IMR-90 (cell line): ENCODE results near the gene LPCAT2. TPM values are rescaled to one million over a fixed set of nuclear protein-coding genes. Genes with fewer than 3 reads are reported as not detected.

Experiments used
- ATAC-seq: fragments of 200-7000 bp; cut with Tn5 transposase; 2 replicates; pipeline ENCODE4 v1.9.1; 2020; ENCODE audit warnings: low read depth, mild to moderate bottlenecking, moderate library complexity
- BruUV-seq: library from RNA; stranded (reverse); fragments of 400-500 nt; replicated peaks from 2 replicates; lab custom pipeline; 2021; lab: Mats Ljungman, UMichigan
- CTCF ChIA-PET: fragments of 300-600 bp; formaldehyde crosslinking; extraction: SDS; loops from one replicate; lab custom pipeline; 2021; ENCODE audit warnings: antibody characterized with exemption; lab: Yijun Ruan, JAX
- POLR2A ChIA-PET: fragments of 300-600 bp; sonication (Branson Sonifier 250); formaldehyde crosslinking; loops from one replicate; lab custom pipeline; 2022; ENCODE audit warnings: antibody characterized with exemption; ENCODE audit not compliant: unreplicated experiment; lab: Charles Lee
- DNase-seq: peaks from one replicate; pipeline ENCODE4 v3.0.0; 2013
- H2AFZ ChIP-seq: replicated peaks from 2 replicates; pipeline ENCODE3; 2013; ENCODE audit warnings: low read length, mild to moderate bottlenecking; ENCODE audit not compliant: poor library complexity
- H2AK5ac ChIP-seq: 2 replicates; pipeline ENCODE4 v1.6.1; 2013; ENCODE audit warnings: low read depth, low read length, inconsistent platforms
- H2AK9ac ChIP-seq: replicated peaks from 2 replicates; pipeline ENCODE3; 2013; ENCODE audit warnings: mild to moderate bottlenecking, low read depth, low read length, moderate library complexity; ENCODE audit not compliant: poor library complexity
- H2BK120ac ChIP-seq: 2 replicates; pipeline ENCODE4 v1.6.1; 2013; ENCODE audit warnings: low read depth, low read length, inconsistent platforms
- H2BK15ac ChIP-seq: 3 replicates; pipeline ENCODE4 v1.6.1; 2013; ENCODE audit warnings: low read depth, low read length, inconsistent platforms
- H2BK20ac ChIP-seq: 2 replicates; pipeline ENCODE4 v1.6.1; 2013; ENCODE audit warnings: low read depth, mild to moderate bottlenecking, inconsistent platforms, low read length, moderate library complexity
- H2BK5ac ChIP-seq: 2 replicates; pipeline ENCODE4 v1.6.1; 2013; ENCODE audit warnings: mild to moderate bottlenecking, low read depth, low read length, inconsistent platforms; ENCODE audit not compliant: poor library complexity, severe bottlenecking
- H3K14ac ChIP-seq: replicated peaks from 2 replicates; pipeline ENCODE4 v1.6.1; 2013; ENCODE audit warnings: low read depth, low read length, inconsistent platforms
- H3K18ac ChIP-seq: 2 replicates; pipeline ENCODE4 v1.6.1; 2013; ENCODE audit warnings: low read depth, low read length, control low read depth
- H3K23ac ChIP-seq: 2 replicates; pipeline ENCODE4 v1.6.1; 2013; ENCODE audit warnings: low read depth, low read length, inconsistent platforms
- H3K27ac ChIP-seq: 2 replicates; pipeline ENCODE4 v1.5.1; 2013; ENCODE audit warnings: mild to moderate bottlenecking, control low read depth, low read length; ENCODE audit not compliant: insufficient read depth
- H3K27me3 ChIP-seq: 2 replicates; pipeline ENCODE4 v1.6.1; 2013; ENCODE audit warnings: low read length; ENCODE audit not compliant: control insufficient read depth, insufficient read depth
- H3K36me3 ChIP-seq: 2 replicates; pipeline ENCODE4 v1.6.1; 2013; ENCODE audit warnings: low read length, mixed read lengths; ENCODE audit not compliant: control insufficient read depth, insufficient read depth
- H3K4ac ChIP-seq: 2 replicates; pipeline ENCODE4 v1.6.1; 2013; ENCODE audit warnings: low read depth, low read length, inconsistent platforms
- H3K4me1 ChIP-seq: 2 replicates; pipeline ENCODE4 v1.6.1; 2013; ENCODE audit warnings: low read length, mixed read lengths; ENCODE audit not compliant: control insufficient read depth, insufficient read depth
- H3K4me2 ChIP-seq: 2 replicates; pipeline ENCODE4 v1.6.1; 2013; ENCODE audit warnings: low read depth, mild to moderate bottlenecking, control low read depth, low read length, moderate library complexity
- H3K4me3 ChIP-seq: 2 replicates; pipeline ENCODE4 v1.5.1; 2013; ENCODE audit warnings: low read depth, mild to moderate bottlenecking, control low read depth, low read length, moderate library complexity; ENCODE audit not compliant: insufficient read depth
- H3K56ac ChIP-seq: 2 replicates; pipeline ENCODE4 v1.6.1; 2013; ENCODE audit warnings: low read length, inconsistent platforms; ENCODE audit not compliant: insufficient read depth; ENCODE audit errors: extremely low read depth
- H3K79me1 ChIP-seq, 2 experiments: 2 replicates each; pipeline ENCODE4 v1.6.1; 2013; ENCODE audit warnings: low read length in 2 of 2, inconsistent platforms in 1 of 2, low read depth in 1 of 2
- H3K9ac ChIP-seq: 2 replicates; pipeline ENCODE4 v1.6.1; 2013; ENCODE audit warnings: low read depth, low read length, control low read depth
- H3K9me1 ChIP-seq: 2 replicates; pipeline ENCODE4 v1.6.1; 2013; ENCODE audit warnings: low read length, inconsistent platforms; ENCODE audit not compliant: insufficient read depth
- H3K9me3 ChIP-seq: 2 replicates; pipeline ENCODE4 v1.6.1; 2013; ENCODE audit warnings: low read length; ENCODE audit not compliant: control insufficient read depth, insufficient read depth
- H4K20me1 ChIP-seq: 2 replicates; pipeline ENCODE4 v1.6.1; 2013; ENCODE audit warnings: low read length, inconsistent platforms; ENCODE audit not compliant: insufficient read depth
- H4K5ac ChIP-seq: 2 replicates; pipeline ENCODE4 v1.6.1; 2013; ENCODE audit warnings: mild to moderate bottlenecking, low read depth, low read length, control low read depth
- H4K8ac ChIP-seq, 2 experiments: 2 replicates each; pipeline ENCODE4 v1.6.1; 2013; ENCODE audit warnings: low read depth in 2 of 2, low read length in 2 of 2, control low read depth in 1 of 2, inconsistent platforms in 1 of 2
- H4K91ac ChIP-seq: 2 replicates; pipeline ENCODE4 v1.6.1; 2013; ENCODE audit warnings: low read depth, low read length, inconsistent platforms; ENCODE audit not compliant: insufficient read depth
- CEBPB ChIP-seq: IDR thresholded peaks from 2 replicates; pipeline ENCODE4 v1.6.1; 2012; ENCODE audit warnings: low read depth, low read length, improper control_type of control experiment
- MAZ ChIP-seq: IDR thresholded peaks from 2 replicates; pipeline ENCODE4 v1.6.1; 2012; ENCODE audit warnings: low read depth, mild to moderate bottlenecking, low read length, improper control_type of control experiment, moderate library complexity, borderline replicate concordance
- WGBS, 2 experiments: methylation state at CpG; one replicate each; pipeline versions ENCODE4 v1.1.5 to v1.1.7; 2013; ENCODE audit warnings: missing lambda C conversion rate in 2 of 2; ENCODE audit not compliant: insufficient read length in 1 of 2; ENCODE audit errors: extremely low coverage in 2 of 2; 5-methylcytosine and 5-hydroxymethylcytosine counted together
- dilution Hi-C: fragments of 300-500 bp; cut with HindIII; formaldehyde crosslinking; loops from one replicate; pipeline ENCODE4 v1.14.3; 2018; ENCODE audit warnings: low sequenced_read_pairs; ENCODE audit not compliant: unreplicated experiment
- in situ Hi-C: fragments of 300-500 bp; cut with MboI; formaldehyde crosslinking; loops from 3 replicates; pipeline ENCODE4 v1.14.3; 2019; ENCODE audit warnings: low sequenced_read_pairs, inconsistent platforms, mixed read lengths
- intact Hi-C: fragments of 100-400 bp; cut with micrococcal nuclease; formaldehyde crosslinking; loops from 2 replicates; pipeline ENCODE4 v1.10.0; 2022
- polyA plus RNA-seq, 3 experiments: library from polyadenylated mRNA; depleted of rRNA; stranded (reverse); fragments of >200 nt; gene quantifications; 2 replicates each; pipeline ENCODE4 v1.2.3, GENCODE V29; 2012; ENCODE audit warnings: low replicate concordance in 1 of 3
- total RNA-seq: library from RNA; depleted of rRNA; stranded (reverse); fragments of >200 nt; gene quantifications from 2 replicates; pipeline ENCODE4 v1.2.3, GENCODE V29; 2012

Gene LPCAT2
- total and polyA plus RNA-seq, 2 of the 4 experiments (the other 2 are of a cell fraction), result 8.6 to 8.7 TPM

GRCh38 chr16:55490301-55490700 is 18.6 kb upstream of the LPCAT2 start:
- H2BK120ac ChIP-seq, result no peak overlapping the region
- TF ChIP-seq MAZ (no peak), CEBPB (no peak)
- ChIA-PET POLR2A (no interaction called here), CTCF (no interaction called here)
- no peak overlapping the region for H3K4me2 ChIP-seq
- H2AK5ac ChIP-seq, result no peak overlapping the region
- ATAC-seq (no peak), DNase-seq (no peak)
- no peak overlapping the region for H4K5ac ChIP-seq
- in situ Hi-C loops, result loop anchor here (25.0 kb wide), 1 partner anchor 872 kb away; no protein-coding TSS in a partner anchor
- no peaks in the 10 kb centered on the region for H3K27me3 ChIP-seq
- H3K9ac ChIP-seq, result no peak overlapping the region
- no peak overlapping the region for H2AK9ac ChIP-seq
- H2BK20ac ChIP-seq, result no peak overlapping the region
- H2AFZ ChIP-seq, result no peak overlapping the region
- no peak overlapping the region for H3K56ac ChIP-seq
- no peak overlapping the region for H4K91ac ChIP-seq
- dilution Hi-C loops, result no loop called here
- peaks cover 0 to 9% of the 10 kb centered on the region in 2 experiments; a peak in 2 of 4 replicates for H3K79me1 ChIP-seq
- no CpG with 5 or more reads among the region's 2 CpGs for WGBS, 2 experiments
- H3K18ac ChIP-seq, result no peak overlapping the region
- H3K14ac ChIP-seq, result no peak overlapping the region
- no peaks in the 10 kb centered on the region for H3K9me3 ChIP-seq
- no peak overlapping the region for H2BK5ac ChIP-seq
- H3K36me3 ChIP-seq, result peaks cover 79% of the 10 kb centered on the region
- no peak overlapping the region for H2BK15ac ChIP-seq
- H3K4me1 ChIP-seq, result peaks cover 16% of the 10 kb centered on the region
- intact Hi-C loops, result no loop called here
- no peak overlapping the region for H3K4ac ChIP-seq
- H3K23ac ChIP-seq, result no peak overlapping the region
- no peak overlapping the region for H3K4me3 ChIP-seq
- no peak overlapping the region for H3K27ac ChIP-seq
- H4K8ac ChIP-seq, result no peak overlapping the region
- peaks cover 18% of the 10 kb centered on the region for H3K9me1 ChIP-seq
- BruUV-seq, result no TSS peak
- H4K20me1 ChIP-seq, result peaks cover 9% of the 10 kb centered on the region; the same call in 1 of the 2 replicates
